ENCODE measurements around the gene DR1. TPM values are rescaled to one million over a fixed set of nuclear protein-coding genes. Genes with fewer than 3 reads are reported as not detected.

The DR1 gene
- total RNA-seq, 1 donor from 2014 or later: 52.3 TPM

DNA sequence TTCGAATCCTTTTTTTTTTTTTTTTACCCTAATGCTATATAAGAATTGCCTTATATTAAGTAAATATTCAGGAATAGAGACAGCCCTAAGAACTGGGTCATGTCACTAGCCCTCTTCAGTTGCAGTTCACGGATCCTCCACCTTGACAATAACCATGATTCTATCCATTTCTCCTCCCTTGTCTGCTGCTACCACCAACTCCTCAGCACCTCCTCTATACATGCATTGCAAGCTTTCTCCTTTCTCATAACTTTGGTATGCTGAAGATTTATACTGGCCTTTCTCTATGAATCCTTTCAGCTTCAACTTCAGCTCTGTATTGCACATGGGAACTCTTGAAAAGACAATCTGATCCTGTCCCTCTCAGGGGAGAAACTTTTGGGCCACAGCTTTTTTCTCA is 14.3 kb upstream of the DR1 start:
- no peak for TF ChIP-seq CTCF (IDR thresholded peaks at IDR 0.05)
- Histone ChIP-seq H3K27me3 (ENCODE audit: low read depth) (no peaks in the 10 kb centered on the region), H3K4me1 (no peaks in the 10 kb centered on the region), H3K9me3 (no peaks in the 10 kb centered on the region), H3K36me3 (no peaks in the 10 kb centered on the region), H3K4me3 (no peak overlapping the region), H3K27ac (no peak overlapping the region)
- no peak for DNase-seq
- ATAC-seq: no peak
- intact Hi-C loops (cut with DNase I): no loop called here

GRCh38 chr1:93332368-93332767 is 13.3 kb upstream of the DR1 start:
- H3K4me1 ChIP-seq: no peaks in the 10 kb centered on the region
- no peaks in the 10 kb centered on the region for H3K27me3 ChIP-seq (ENCODE audit: low read depth)
- ATAC-seq: no peak
- no peaks in the 10 kb centered on the region for H3K9me3 ChIP-seq
- no peak overlapping the region for H3K4me3 ChIP-seq
- no peak for DNase-seq
- intact Hi-C loops (cut with DNase I): no loop called here
- no peak for TF ChIP-seq CTCF (IDR thresholded peaks at IDR 0.05)
- H3K36me3 ChIP-seq: no peaks in the 10 kb centered on the region
- H3K27ac ChIP-seq: no peak overlapping the region

DNA sequence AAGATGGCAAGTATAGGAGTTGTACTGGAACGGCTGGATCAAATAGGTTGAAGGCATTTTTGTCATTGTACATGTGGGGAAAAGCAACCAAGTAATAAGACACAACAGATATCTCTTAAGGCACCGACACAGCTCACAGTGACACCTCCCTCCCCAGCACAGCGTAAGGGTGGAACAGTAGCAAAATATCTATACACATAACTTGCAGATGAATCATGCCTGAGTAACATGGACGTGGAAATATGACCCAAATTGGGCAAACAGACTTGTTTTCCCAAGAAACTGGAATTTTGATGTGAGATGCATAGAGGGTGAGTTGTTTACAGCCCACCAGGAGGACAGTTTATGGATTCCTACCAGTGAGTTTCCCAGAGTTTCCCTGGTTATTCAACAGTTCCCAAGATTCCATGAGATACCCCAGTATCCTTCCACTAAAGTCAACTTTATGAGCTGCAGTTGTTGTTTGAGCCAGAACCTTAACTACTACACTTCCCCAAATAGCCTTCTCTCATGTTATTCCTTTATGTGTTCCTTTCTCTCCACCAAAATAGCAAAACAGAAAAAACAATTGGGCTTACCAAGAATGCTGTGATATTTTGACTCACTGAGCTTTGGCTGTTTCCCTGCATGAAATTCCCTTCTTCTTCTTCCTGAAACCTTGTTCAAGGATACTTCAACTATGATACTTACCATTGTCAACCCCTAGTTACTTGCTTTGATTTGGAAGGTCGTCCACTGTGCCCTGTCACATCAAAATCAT is 7.1 kb upstream of the DR1 start:
- H3K27me3 ChIP-seq (ENCODE audit: low read depth): no peaks in the 10 kb centered on the region
- intact Hi-C loops (cut with DNase I): no loop called here
- no peak for ATAC-seq
- DNase-seq: no peak
- H3K4me1 ChIP-seq: no peaks in the 10 kb centered on the region
- no peaks in the 10 kb centered on the region for H3K9me3 ChIP-seq
- H3K36me3 ChIP-seq: peaks cover 11% of the 10 kb centered on the region
- no peak overlapping the region for H3K4me3 ChIP-seq
- no peak overlapping the region for H3K27ac ChIP-seq
- TF ChIP-seq CTCF (IDR thresholded peaks at IDR 0.05): no peak

DNA sequence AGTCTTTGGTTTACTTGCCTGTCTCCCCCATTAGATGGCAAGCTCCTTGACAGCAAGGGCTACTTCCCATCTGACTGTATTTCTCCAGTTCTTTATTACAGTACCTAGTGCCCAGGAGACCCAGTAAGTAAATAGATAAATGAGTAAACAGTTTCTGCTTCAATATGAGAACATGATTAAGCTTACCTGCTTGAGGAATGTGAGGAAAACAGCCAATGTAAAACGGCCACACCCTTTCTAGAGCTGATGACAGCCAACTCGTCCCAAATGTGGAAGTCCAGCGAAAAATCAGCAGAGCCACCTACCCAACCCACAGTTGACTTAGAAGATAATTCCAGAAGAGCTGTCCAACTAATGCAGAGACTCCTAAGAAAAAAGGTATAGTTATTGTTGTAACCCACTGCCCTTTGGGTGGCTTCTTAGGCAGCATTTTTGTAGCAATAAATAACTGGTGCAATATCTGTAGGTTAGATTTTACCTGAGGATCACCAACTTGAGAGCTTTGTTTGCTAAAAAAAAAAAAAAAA is 6.5 kb upstream of the DR1 start:
- no peak overlapping the region for H3K4me3 ChIP-seq
- H3K9me3 ChIP-seq: no peaks in the 10 kb centered on the region
- DNase-seq (no peak), ATAC-seq (no peak)
- intact Hi-C loops (cut with DNase I): no loop called here
- TF ChIP-seq CTCF (IDR thresholded peaks at IDR 0.05): no peak
- peaks cover 11% of the 10 kb centered on the region for H3K36me3 ChIP-seq
- no peaks in the 10 kb centered on the region for H3K27me3 ChIP-seq (ENCODE audit: low read depth)
- H3K27ac ChIP-seq: no peak overlapping the region
- H3K4me1 ChIP-seq: no peaks in the 10 kb centered on the region

- ATAC-seq: no peak
- no peaks in the 10 kb centered on the region for H3K27me3 ChIP-seq (ENCODE audit: low read depth)
- intact Hi-C loops (cut with DNase I): no loop called here
Measured at GRCh38 chr1:93340090-93340489, 5.6 kb upstream of the DR1 start.

More at GRCh38 chr1:93340090-93340489, 5.6 kb upstream of the DR1 start:
- no peak overlapping the region for H3K4me3 ChIP-seq
- no peak overlapping the region for H3K27ac ChIP-seq
- peaks cover 11% of the 10 kb centered on the region for H3K36me3 ChIP-seq
- DNase-seq: no peak
- H3K4me1 ChIP-seq: no peaks in the 10 kb centered on the region
- TF ChIP-seq CTCF (IDR thresholded peaks at IDR 0.05): no peak
- H3K9me3 ChIP-seq: no peaks in the 10 kb centered on the region

Measured in lower lobe of right lung (tissue), 2 donors.